ENCODE measurements around the gene SLC19A1.
A peak's percentile ranks its signal among the peaks of the same experiment; 100 is the strongest.

Gene SLC19A1

GRCh38 chr21:45542667-45543370 is 579 bp upstream of the SLC19A1 start:
- TF ChIP-seq EGR1 (IDR thresholded peaks at IDR 0.05) (no peak), TAF1 (IDR thresholded peaks at IDR 0.05; ENCODE audit: low read depth) (no peak), RAD21 (IDR thresholded peaks at IDR 0.05; ENCODE audit: low read depth) (no peak), EP300 (IDR thresholded peaks at IDR 0.05; ENCODE audit: borderline replicate concordance) (no peak), TCF12 (IDR thresholded peaks at IDR 0.05; ENCODE audit: low read depth) (no peak), USF1 (IDR thresholded peaks at IDR 0.05) (no peak), TEAD4 (IDR thresholded peaks at IDR 0.05) (no peak), MAX (IDR thresholded peaks at IDR 0.05) (no peak), FOXM1 (IDR thresholded peaks at IDR 0.05; ENCODE audit: borderline replicate concordance, low read depth) (no peak), NFIC (IDR thresholded peaks at IDR 0.05) (no peak), CREB1 (IDR thresholded peaks at IDR 0.05; ENCODE audit: low read depth) (no peak), ZBTB7A (IDR thresholded peaks at IDR 0.05; ENCODE audit: low read depth) (no peak), REST (IDR thresholded peaks at IDR 0.05; ENCODE audit: low read depth) (no peak), CEBPB (IDR thresholded peaks at IDR 0.05) (no peak)

- no peak for TF ChIP-seq YY1 (IDR thresholded peaks at IDR 0.05; ENCODE audit: low read depth)
- no peak for TF ChIP-seq EGR1 (IDR thresholded peaks at IDR 0.05)
- TF ChIP-seq EP300 (IDR thresholded peaks at IDR 0.05; ENCODE audit: borderline replicate concordance) = no peak
- peak; percentile 83 for TF ChIP-seq USF1 (IDR thresholded peaks at IDR 0.05)
- 0 out of 2 replicates have a peak, but pooled peaks have one; percentile 16 for TF ChIP-seq TEAD4 (IDR thresholded peaks at IDR 0.05)
- peak; percentile 98 for TF ChIP-seq MAX (IDR thresholded peaks at IDR 0.05)
- no peak for TF ChIP-seq TAF1 (IDR thresholded peaks at IDR 0.05; ENCODE audit: low read depth)
- peak; percentile 94 for TF ChIP-seq NFIC (IDR thresholded peaks at IDR 0.05)
- TF ChIP-seq ZBTB7A (IDR thresholded peaks at IDR 0.05; ENCODE audit: low read depth) = peak; percentile 86; the same call in 1 of the 2 replicates
- TF ChIP-seq FOXM1 (IDR thresholded peaks at IDR 0.05; ENCODE audit: borderline replicate concordance, low read depth) = no peak
- TF ChIP-seq REST (IDR thresholded peaks at IDR 0.05; ENCODE audit: low read depth) = no peak
- TF ChIP-seq RAD21 (IDR thresholded peaks at IDR 0.05; ENCODE audit: low read depth) = no peak
- TF ChIP-seq TCF12 (IDR thresholded peaks at IDR 0.05; ENCODE audit: low read depth) = peak; percentile 70
- TF ChIP-seq CEBPB (IDR thresholded peaks at IDR 0.05) = no peak
- TF ChIP-seq CREB1 (IDR thresholded peaks at IDR 0.05; ENCODE audit: low read depth) = peak; percentile 70
Measured at GRCh38 chr21:45541221-45542039, 810 bp downstream of the SLC19A1 start.

- TF ChIP-seq TAF1 (IDR thresholded peaks at IDR 0.05; ENCODE audit: low read depth) = no peak
- TF ChIP-seq YY1 (IDR thresholded peaks at IDR 0.05; ENCODE audit: low read depth) = no peak
- no peak for TF ChIP-seq TCF12 (IDR thresholded peaks at IDR 0.05; ENCODE audit: low read depth)
- no peak for TF ChIP-seq EP300 (IDR thresholded peaks at IDR 0.05; ENCODE audit: borderline replicate concordance)
- TF ChIP-seq RAD21 (IDR thresholded peaks at IDR 0.05; ENCODE audit: low read depth) = no peak
- no peak for TF ChIP-seq ZBTB7A (IDR thresholded peaks at IDR 0.05; ENCODE audit: low read depth)
- no peak for TF ChIP-seq EGR1 (IDR thresholded peaks at IDR 0.05)
- no peak for TF ChIP-seq MAX (IDR thresholded peaks at IDR 0.05)
- TF ChIP-seq CEBPB (IDR thresholded peaks at IDR 0.05) = no peak
- no peak for TF ChIP-seq CREB1 (IDR thresholded peaks at IDR 0.05; ENCODE audit: low read depth)
- TF ChIP-seq NFIC (IDR thresholded peaks at IDR 0.05) = no peak
- TF ChIP-seq REST (IDR thresholded peaks at IDR 0.05; ENCODE audit: low read depth) = no peak
- no peak for TF ChIP-seq FOXM1 (IDR thresholded peaks at IDR 0.05; ENCODE audit: borderline replicate concordance, low read depth)
- TF ChIP-seq USF1 (IDR thresholded peaks at IDR 0.05) = no peak
- TF ChIP-seq TEAD4 (IDR thresholded peaks at IDR 0.05) = no peak
Measured at GRCh38 chr21:45540601-45540970, 1.7 kb downstream of the SLC19A1 start.

Data from Ishikawa (cell line).